GM12878 (cell line): ENCODE data around the gene MMD. TPM values are rescaled to one million over a fixed set of nuclear protein-coding genes. Genes with fewer than 3 reads are reported as not detected.

Source experiments
- ATAC-seq: fragments of 200-7000 bp; cut with Tn5 transposase; 3 replicates; pipeline ENCODE4 v1.9.1; 2020; ENCODE audit warnings: mild to moderate bottlenecking, moderate library complexity
- BruUV-seq: library from RNA; stranded (reverse); fragments of 400-500 nt; replicated peaks from 2 replicates; lab custom pipeline; 2021; lab: Mats Ljungman, UMichigan
- CTCF ChIA-PET: fragments of 300-600 bp; sonication (Branson Sonifier 250); formaldehyde crosslinking; extraction: SDS; loops from one replicate; lab custom pipeline; 2021; ENCODE audit warnings: inconsistent platforms; lab: Yijun Ruan, JAX
- POLR2A ChIA-PET: fragments of 350-600 bp; formaldehyde crosslinking; extraction: SDS; loops from one replicate; lab custom pipeline; 2021; ENCODE audit warnings: inconsistent platforms; lab: Charles Lee
- RAD21 ChIA-PET: fragments of 300-600 bp; sonication (Branson Sonifier 250); formaldehyde crosslinking; loops from one replicate; lab custom pipeline; 2023; ENCODE audit warnings: antibody characterized with exemption; ENCODE audit not compliant: unreplicated experiment; lab: Charles Lee
- SMC1A ChIA-PET: fragments of 300-600 bp; sonication (Branson Sonifier 250); formaldehyde crosslinking; loops from one replicate; lab custom pipeline; 2023; ENCODE audit not compliant: unreplicated experiment, uncharacterized antibody; lab: Charles Lee
- DNase-seq: peaks from one replicate; pipeline ENCODE4 v3.0.0-alpha.2; 2011; ENCODE audit warnings: low read depth, low spot score
- FAIRE-seq: peaks from 3 replicates; lab custom pipeline; 2011; peaks lifted over from hg19 to GRCh38; lab: Jason Lieb, UNC
- H2AFZ ChIP-seq: 2 replicates; pipeline ENCODE4 v1.6.0; 2011; ENCODE audit warnings: low read depth, low read length, control low read depth; ENCODE audit not compliant: control insufficient read depth
- H3K27ac ChIP-seq: 2 replicates; pipeline ENCODE4 v1.5.1; 2011; ENCODE audit warnings: control low read depth; ENCODE audit not compliant: control insufficient read depth, insufficient read depth
- H3K27me3 ChIP-seq, 2 experiments: replicated peaks in 1 of 2; 2 replicates each; pipeline versions ENCODE4 v1.6.0 to v1.6.1; 2011; ENCODE audit warnings: low read length in 1 of 2; ENCODE audit not compliant: control insufficient read depth in 2 of 2, insufficient read depth in 2 of 2
- H3K36me3 ChIP-seq, 2 experiments: 2 replicates each; pipeline ENCODE4 v1.5.1; 2011; ENCODE audit warnings: low read length in 1 of 2; ENCODE audit not compliant: control insufficient read depth in 2 of 2, insufficient read depth in 2 of 2
- H3K4me1 ChIP-seq: 2 replicates; pipeline ENCODE4 v1.6.1; 2011; ENCODE audit warnings: mild to moderate bottlenecking, low read length, moderate library complexity, mixed read lengths; ENCODE audit not compliant: control insufficient read depth, insufficient read depth
- H3K4me2 ChIP-seq: 2 replicates; pipeline ENCODE4 v1.6.0; 2011; ENCODE audit warnings: control low read depth; ENCODE audit not compliant: control insufficient read depth, insufficient read depth
- H3K4me3 ChIP-seq: fragments of 200-600 bp; sonication (generic); 2 replicates; pipeline ENCODE4 v1.5.1; 2016
- H3K79me2 ChIP-seq: 2 replicates; pipeline ENCODE4 v1.6.0; 2011; ENCODE audit warnings: low read length; ENCODE audit not compliant: control insufficient read depth, insufficient read depth
- H3K9ac ChIP-seq: 2 replicates; pipeline ENCODE4 v1.8.0; 2011; ENCODE audit warnings: low read length, control low read depth, mixed read lengths; ENCODE audit not compliant: control insufficient read depth, insufficient read depth
- H3K9me3 ChIP-seq: replicated peaks from 3 replicates; pipeline ENCODE4 v1.5.1; 2011; ENCODE audit warnings: mild to moderate bottlenecking, low read length; ENCODE audit not compliant: control insufficient read depth, insufficient read depth
- H4K20me1 ChIP-seq: 2 replicates; pipeline ENCODE4 v1.6.0; 2011; ENCODE audit not compliant: control insufficient read depth, insufficient read depth
- ASH2L ChIP-seq: fragments of 300-600, 200-600 bp; sonication (generic); IDR thresholded peaks from 2 replicates; pipeline ENCODE4 v1.6.1; 2017; ENCODE audit warnings: low read depth, mild to moderate bottlenecking, borderline replicate concordance
- CREB1 ChIP-seq: IDR thresholded peaks from 2 replicates; pipeline ENCODE4 v1.6.1; 2012; ENCODE audit warnings: low read depth, mild to moderate bottlenecking, inconsistent platforms
- DPF2 ChIP-seq: fragments of 450-650 bp; IDR thresholded peaks from 2 replicates; pipeline ENCODE4 v1.6.1; 2017; ENCODE audit warnings: mild to moderate bottlenecking
- STAT3 ChIP-seq: IDR thresholded peaks from 2 replicates; pipeline ENCODE4 v1.6.1; 2011; ENCODE audit warnings: low read depth, low read length, improper control_type of control experiment
- YY1 ChIP-seq: IDR thresholded peaks from 2 replicates; pipeline ENCODE4 v1.6.1; 2011; ENCODE audit warnings: low read depth, mild to moderate bottlenecking, low read length
- WGBS: methylation state at CpG from one replicate; pipeline ENCODE4 v1.1.6; 2016; ENCODE audit warnings: low lambda C conversion rate; ENCODE audit not compliant: insufficient replicate concordance, insufficient coverage; ENCODE audit errors: missing lambda C conversion rate; 5-methylcytosine and 5-hydroxymethylcytosine counted together
- in situ Hi-C: fragments of 300-500 bp; cut with MboI; formaldehyde crosslinking; loops from 9 replicates; pipeline ENCODE4 v1.14.3; 2018; ENCODE audit warnings: mixed read lengths
- intact Hi-C: fragments of 100-400 bp; cut with micrococcal nuclease; formaldehyde crosslinking; loops from one replicate; pipeline ENCODE4 v1.14.2; 2022; ENCODE audit not compliant: unreplicated experiment
- polyA plus RNA-seq, 11 experiments: library from polyadenylated mRNA; depleted of rRNA in 4 of 11; unstranded in 6 of 11; stranded (reverse) in 5 of 11; fragments of >200 nt; fragmentation: Nextera tagmentation in 4 of 11; fragmentation: Illumina TruSeq in 1 of 11; extraction: Ambion mirVana in 4 of 11; extraction: Trizol in 1 of 11; gene quantifications; 1 replicate in 1 of 11; 2 replicates in 10 of 11; pipeline versions ENCODE4 v1.2.1 to v1.2.3, GENCODE V29; 2011 to 2016; ENCODE audit warnings: inconsistent platforms in 2 of 11, missing spikeins in 2 of 11, low read depth in 1 of 11
- total RNA-seq, 4 experiments: library from RNA; depleted of rRNA in 3 of 4; stranded (reverse); fragments of >200 nt in 3 of 4; fragmentation: Illumina TruSeq in 1 of 4; extraction: Trizol in 1 of 4; gene quantifications; 2 replicates each; pipeline versions ENCODE4 v1.2.1 to v1.2.3, GENCODE V29; 2013 to 2021
- TF ChIP-seq, protein P1 (sequence below): fragments of 450-650 bp; IDR thresholded peaks from 2 replicates; pipeline ENCODE4 v1.6.1; 2017; ENCODE audit warnings: antibody characterized with exemption, mild to moderate bottlenecking, moderate library complexity
- TF ChIP-seq, protein P2 (sequence below): fragments of 450-650 bp; IDR thresholded peaks from 2 replicates; pipeline ENCODE4 v1.6.1; 2014; ENCODE audit warnings: mild to moderate bottlenecking

Gene MMD
- total and polyA plus RNA-seq, 10 of the 15 experiments (the other 5 are each of a cell fraction or from before 2014, with no cell fraction given), result 8.0 to 46.7 (median 22.3) TPM

GRCh38 chr17:55377671-55378275, 43.9 kb downstream of the MMD start:
- Histone ChIP-seq H3K4me1 (no peaks in the 10 kb centered on the region), H3K4me3 (no peak overlapping the region), H3K79me2 (no peaks in the 10 kb centered on the region), H3K36me3 (no peaks in the 10 kb centered on the region), H2AFZ (no peak overlapping the region), H3K9me3 (no peaks in the 10 kb centered on the region; the same call in 2 of the 3 replicates), H4K20me1 (no peaks in the 10 kb centered on the region), H3K27ac (no peak overlapping the region), H3K27me3 (no peaks in the 10 kb centered on the region), H3K4me2 (no peak overlapping the region), H3K9ac (no peak overlapping the region)
- TF ChIP-seq, protein P1, sequence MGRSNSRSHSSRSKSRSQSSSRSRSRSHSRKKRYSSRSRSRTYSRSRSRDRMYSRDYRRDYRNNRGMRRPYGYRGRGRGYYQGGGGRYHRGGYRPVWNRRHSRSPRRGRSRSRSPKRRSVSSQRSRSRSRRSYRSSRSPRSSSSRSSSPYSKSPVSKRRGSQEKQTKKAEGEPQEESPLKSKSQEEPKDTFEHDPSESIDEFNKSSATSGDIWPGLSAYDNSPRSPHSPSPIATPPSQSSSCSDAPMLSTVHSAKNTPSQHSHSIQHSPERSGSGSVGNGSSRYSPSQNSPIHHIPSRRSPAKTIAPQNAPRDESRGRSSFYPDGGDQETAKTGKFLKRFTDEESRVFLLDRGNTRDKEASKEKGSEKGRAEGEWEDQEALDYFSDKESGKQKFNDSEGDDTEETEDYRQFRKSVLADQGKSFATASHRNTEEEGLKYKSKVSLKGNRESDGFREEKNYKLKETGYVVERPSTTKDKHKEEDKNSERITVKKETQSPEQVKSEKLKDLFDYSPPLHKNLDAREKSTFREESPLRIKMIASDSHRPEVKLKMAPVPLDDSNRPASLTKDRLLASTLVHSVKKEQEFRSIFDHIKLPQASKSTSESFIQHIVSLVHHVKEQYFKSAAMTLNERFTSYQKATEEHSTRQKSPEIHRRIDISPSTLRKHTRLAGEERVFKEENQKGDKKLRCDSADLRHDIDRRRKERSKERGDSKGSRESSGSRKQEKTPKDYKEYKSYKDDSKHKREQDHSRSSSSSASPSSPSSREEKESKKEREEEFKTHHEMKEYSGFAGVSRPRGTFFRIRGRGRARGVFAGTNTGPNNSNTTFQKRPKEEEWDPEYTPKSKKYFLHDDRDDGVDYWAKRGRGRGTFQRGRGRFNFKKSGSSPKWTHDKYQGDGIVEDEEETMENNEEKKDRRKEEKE, result no peak
- TF ChIP-seq STAT3, result no peak
- no peak for TF ChIP-seq DPF2
- TF ChIP-seq ASH2L, result no peak
- TF ChIP-seq, protein P2, sequence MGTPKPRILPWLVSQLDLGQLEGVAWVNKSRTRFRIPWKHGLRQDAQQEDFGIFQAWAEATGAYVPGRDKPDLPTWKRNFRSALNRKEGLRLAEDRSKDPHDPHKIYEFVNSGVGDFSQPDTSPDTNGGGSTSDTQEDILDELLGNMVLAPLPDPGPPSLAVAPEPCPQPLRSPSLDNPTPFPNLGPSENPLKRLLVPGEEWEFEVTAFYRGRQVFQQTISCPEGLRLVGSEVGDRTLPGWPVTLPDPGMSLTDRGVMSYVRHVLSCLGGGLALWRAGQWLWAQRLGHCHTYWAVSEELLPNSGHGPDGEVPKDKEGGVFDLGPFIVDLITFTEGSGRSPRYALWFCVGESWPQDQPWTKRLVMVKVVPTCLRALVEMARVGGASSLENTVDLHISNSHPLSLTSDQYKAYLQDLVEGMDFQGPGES, result no peak
- TF ChIP-seq CREB1, result no peak
- TF ChIP-seq YY1, result 0 out of 2 replicates have a peak, but pooled peaks have one; percentile 26
- POLR2A ChIA-PET, result no interaction called here
- ATAC-seq (no peak), DNase-seq (no peak), FAIRE-seq (no peak)
- SMC1A ChIA-PET, result interaction anchor here (1.9 kb wide), 1 partner anchor 21 kb away, joined by 4 read pairs; no protein-coding TSS in a partner anchor
- RAD21 ChIA-PET, result no interaction called here
- CTCF ChIA-PET, result interaction anchor here (0.7 to 1.2 kb wide), 3 partner anchors 13 to 372 kb away, joined by 3 read pairs; no protein-coding TSS in a partner anchor
- no TSS peak for BruUV-seq
- intact Hi-C loops, result no loop called here
- in situ Hi-C loops, result no loop called here
- WGBS, result 44% methylated on average over 6 of the region's 6 CpGs
